ENCODE results near the gene VPS35. TPM values are rescaled to one million over a fixed set of nuclear protein-coding genes. Genes with fewer than 3 reads are reported as not detected.
"Not testable (repeated sequence)": the region's sequence is repeated elsewhere in the genome, so short reads cannot be mapped to it uniquely, and the experiment has no call there.

The VPS35 gene
- total RNA-seq, 1 donor from 2014 or later = 112 TPM

DNA sequence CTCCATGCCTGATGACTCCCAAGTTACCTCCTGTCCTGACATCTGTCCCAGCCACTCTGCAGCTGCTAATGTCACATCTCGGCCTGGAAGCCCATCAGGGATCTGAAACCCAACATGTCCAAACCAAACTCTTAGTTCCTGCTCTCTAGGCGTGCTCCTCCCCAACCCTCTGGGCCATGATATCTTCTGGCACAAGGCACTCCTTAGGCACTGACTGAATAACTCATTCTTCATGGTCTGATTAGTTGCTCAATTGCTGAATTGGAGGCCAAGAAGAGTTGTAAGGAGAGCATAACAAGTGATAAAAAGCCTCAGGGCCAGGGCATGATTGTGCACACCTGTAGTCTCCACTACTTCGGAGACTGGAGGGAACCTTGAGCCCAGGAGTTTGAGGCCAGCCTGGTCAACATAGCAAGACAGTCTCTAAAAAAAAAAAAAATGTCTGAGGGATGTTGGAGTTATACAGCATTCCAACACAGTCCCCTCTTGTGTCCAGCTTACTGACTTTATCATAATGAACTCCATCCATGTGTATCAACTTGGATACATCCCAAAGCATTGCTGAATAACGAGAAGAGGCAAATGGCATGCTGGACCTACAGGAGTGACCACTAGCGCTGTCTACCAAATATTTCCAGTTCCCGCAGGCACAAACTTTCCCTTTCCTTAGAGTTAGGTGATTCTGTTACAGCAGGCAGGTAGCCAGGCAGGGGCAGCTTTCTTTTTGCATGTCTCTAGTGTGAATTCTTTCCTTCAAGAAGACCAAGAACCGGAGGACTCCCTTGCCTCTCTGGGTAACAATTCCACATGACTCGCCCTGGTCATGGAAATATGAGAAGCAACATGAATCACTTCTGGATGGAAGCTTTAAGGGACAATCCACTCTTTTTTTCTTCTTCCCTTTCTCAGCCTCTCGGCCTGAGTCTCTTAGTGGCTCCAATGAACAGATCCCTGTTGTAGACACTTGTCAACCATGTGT, 49.7 kb downstream of the VPS35 start:
- H3K4me3 ChIP-seq (ENCODE audit: low read depth, low read length) = no peak overlapping the region
- TF ChIP-seq, protein P1, sequence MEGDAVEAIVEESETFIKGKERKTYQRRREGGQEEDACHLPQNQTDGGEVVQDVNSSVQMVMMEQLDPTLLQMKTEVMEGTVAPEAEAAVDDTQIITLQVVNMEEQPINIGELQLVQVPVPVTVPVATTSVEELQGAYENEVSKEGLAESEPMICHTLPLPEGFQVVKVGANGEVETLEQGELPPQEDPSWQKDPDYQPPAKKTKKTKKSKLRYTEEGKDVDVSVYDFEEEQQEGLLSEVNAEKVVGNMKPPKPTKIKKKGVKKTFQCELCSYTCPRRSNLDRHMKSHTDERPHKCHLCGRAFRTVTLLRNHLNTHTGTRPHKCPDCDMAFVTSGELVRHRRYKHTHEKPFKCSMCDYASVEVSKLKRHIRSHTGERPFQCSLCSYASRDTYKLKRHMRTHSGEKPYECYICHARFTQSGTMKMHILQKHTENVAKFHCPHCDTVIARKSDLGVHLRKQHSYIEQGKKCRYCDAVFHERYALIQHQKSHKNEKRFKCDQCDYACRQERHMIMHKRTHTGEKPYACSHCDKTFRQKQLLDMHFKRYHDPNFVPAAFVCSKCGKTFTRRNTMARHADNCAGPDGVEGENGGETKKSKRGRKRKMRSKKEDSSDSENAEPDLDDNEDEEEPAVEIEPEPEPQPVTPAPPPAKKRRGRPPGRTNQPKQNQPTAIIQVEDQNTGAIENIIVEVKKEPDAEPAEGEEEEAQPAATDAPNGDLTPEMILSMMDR (conservative IDR thresholded peaks at IDR 0.05; ENCODE audit: low read depth, low read length) = no peak
- DNase-seq (ENCODE audit: low read depth) = no peak

DNA sequence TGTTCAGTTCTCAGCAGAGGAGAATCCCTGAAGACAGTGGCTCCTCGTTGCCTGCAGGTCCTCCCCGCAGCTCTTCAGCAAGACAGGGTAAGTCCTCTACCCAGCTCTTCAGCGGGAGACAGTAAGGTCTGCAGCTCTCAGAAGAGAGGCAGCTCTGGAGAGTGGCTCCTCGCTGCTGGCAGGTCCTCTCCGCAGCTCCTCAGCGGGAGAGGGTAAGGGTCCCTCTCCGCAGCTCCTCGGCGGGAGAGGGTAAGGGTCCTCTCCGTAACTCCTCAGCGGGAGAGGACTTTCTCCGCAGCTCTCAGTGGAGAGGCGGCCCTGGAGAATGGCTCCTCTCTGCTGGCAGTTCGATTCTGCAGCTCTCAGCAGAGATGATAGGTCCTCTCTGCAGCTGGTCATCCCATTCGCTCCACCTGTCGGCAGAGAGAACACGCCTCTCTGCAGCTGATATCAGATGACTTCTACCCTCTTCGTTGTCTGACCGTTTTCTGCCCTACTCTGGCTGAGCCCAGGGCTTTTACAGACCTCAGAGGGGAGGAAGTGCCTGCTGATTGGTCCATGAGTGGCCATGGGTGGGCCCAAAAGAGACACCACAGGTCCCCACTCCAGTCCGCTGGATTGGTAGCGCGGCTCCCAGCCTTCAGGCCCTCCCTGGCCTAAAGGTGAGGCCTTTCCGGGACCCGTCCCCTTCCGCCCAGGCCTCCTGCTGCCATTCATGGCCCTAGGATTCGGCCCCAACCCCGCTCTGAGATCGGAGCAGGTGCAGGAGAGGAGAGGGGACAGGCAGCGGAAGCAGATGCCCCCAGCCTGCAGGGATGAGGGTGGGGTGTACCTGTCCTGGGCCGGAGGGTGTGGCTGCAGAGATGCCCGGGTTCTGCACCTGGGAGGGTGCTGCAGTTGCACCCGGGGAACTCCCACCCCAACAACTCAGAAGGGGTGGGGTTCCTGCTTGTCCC, 55.9 kb downstream of the VPS35 start:
- DNase-seq (ENCODE audit: low read depth) = no peak
- TF ChIP-seq, protein P1 (conservative IDR thresholded peaks at IDR 0.05; ENCODE audit: low read depth, low read length) = no peak
- H3K4me3 ChIP-seq (ENCODE audit: low read depth, low read length) = no peak overlapping the region

DNA sequence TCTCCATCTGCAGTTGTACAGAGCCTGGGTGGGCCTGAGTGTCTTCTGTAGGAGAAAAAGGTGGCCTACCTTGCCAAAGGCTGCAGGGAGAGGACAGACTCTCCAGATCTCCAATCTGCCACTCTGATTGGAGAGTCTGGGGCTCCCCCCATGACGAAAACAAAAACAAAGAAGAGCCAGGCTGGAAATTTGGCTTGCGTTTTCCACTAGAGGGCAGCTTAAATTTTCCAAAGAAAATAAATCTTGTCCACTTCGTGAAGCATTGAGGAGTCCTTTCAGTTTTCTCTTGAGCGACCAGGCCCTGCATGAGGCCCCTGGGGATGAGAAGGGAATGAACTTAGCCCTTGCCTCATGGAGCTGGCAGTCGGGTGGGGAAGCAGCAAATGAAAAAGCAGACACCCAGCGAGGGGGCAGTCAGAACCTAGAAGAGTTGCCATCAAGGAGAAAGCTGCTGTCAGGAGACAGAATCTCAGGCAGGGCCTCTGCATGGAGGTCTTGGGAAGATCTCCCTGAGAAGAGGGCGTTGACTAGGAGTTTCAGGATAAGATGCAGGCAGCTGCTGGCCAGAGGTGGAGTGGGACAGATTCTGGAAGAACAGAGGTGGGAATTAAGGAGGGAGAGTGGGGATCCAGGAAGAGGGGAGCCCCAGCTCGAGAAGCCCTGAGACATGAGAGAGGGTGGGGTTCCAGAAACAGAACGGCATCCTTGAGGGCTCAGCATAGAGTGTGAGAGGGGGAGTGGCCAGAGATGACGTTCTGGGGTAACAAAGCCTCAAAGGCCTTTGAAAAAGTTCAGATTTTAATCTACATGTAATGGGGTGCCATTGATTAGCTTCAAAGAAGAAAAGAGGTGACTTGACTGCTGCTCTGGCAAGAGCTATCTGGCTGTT, 59.4 kb downstream of the VPS35 start:
- no peak overlapping the region for H3K4me3 ChIP-seq (ENCODE audit: low read depth, low read length)
- no peak for DNase-seq (ENCODE audit: low read depth)
- TF ChIP-seq, protein P1 (conservative IDR thresholded peaks at IDR 0.05; ENCODE audit: low read depth, low read length) = peak; percentile 51

GRCh38 chr16:46627746-46628145, 61.2 kb downstream of the VPS35 start:
- H3K4me3 ChIP-seq (ENCODE audit: low read depth, low read length) = no peak overlapping the region
- no peak for DNase-seq (ENCODE audit: low read depth)
- TF ChIP-seq, protein P1 (conservative IDR thresholded peaks at IDR 0.05; ENCODE audit: low read depth, low read length) = no peak

- not testable (repeated sequence) for H3K4me3 ChIP-seq (ENCODE audit: low read depth, low read length); DNase-seq (ENCODE audit: low read depth)
These were observed 62.3 kb downstream of the VPS35 start for GRCh38 chr16:46626681-46627080.

DNA sequence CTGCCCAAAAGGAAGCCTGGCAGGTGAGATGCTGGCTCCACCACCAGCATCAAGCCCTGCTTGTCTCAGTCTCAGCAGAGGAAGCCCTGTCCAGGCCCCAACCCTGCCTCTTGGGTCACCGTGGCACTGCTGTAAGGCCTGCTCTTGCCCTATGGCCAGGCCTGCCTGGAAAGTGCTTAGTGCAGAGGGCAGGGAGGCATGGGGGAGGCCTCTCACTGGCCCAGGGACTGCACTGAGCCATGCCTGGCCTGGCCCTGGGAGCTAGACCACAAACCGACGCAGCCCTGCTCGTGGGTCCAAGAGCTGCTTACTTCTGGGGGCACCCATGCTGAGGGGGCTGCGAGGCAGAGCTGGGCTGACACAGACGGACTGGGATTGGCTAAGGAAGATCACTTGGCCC, 64.1 kb downstream of the VPS35 start:
- H3K4me3 ChIP-seq (ENCODE audit: low read depth, low read length); DNase-seq (ENCODE audit: low read depth): not testable (repeated sequence)

- not testable (repeated sequence) for DNase-seq (ENCODE audit: low read depth); H3K4me3 ChIP-seq (ENCODE audit: low read depth, low read length)
These were observed 65.3 kb downstream of the VPS35 start for GRCh38 chr16:46623707-46624106.

DNA sequence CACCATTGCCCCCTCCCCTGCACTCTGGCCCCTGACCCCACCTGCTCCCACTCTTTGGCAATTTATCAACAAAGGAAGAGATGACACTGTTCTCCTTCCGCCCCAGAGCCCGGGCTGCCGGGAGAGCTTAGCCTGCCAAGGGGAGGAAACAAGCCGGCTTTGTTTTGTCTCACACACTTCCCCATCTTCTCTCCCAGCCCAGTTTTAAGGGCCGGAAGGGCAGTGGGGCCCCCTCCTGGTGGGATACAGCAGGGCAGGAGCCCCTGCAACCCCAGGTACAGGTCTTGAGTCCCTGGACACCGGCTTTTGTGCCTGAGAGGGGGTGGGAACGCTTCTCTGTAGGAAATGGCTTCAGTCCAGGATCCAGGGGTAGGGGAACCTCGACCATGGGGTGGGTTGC, 65.7 kb downstream of the VPS35 start:
- DNase-seq (ENCODE audit: low read depth); H3K4me3 ChIP-seq (ENCODE audit: low read depth, low read length): not testable (repeated sequence)

Measured in epithelial cell of proximal tubule (primary cell).